Thyroid gland (tissue), 4 donors: Measurements from ENCODE around the gene PHLDB1. TPM values are rescaled to one million over a fixed set of nuclear protein-coding genes. Genes with fewer than 3 reads are reported as not detected.

Experiments
- DNase-seq, 2 donors: peaks; one replicate each; pipeline ENCODE4 v3.0.0-alpha.2; 2019
- H3K27ac ChIP-seq, 3 donors: fragments of 200-600 bp; sonication (generic); 1 replicate in 2 of 3; 2 replicates in 1 of 3; pipeline ENCODE4 v1.5.1; 2016 to 2019; ENCODE audit warnings: mild to moderate bottlenecking in 1 of 3, moderate library complexity in 1 of 3
- H3K27me3 ChIP-seq: fragments of 200-600 bp; sonication (generic); one replicate; pipeline ENCODE4 v1.5.1; 2019
- H3K36me3 ChIP-seq, 2 donors: fragments of 200-600 bp; sonication (generic); one replicate each; pipeline ENCODE4 v1.5.1; 2016 to 2019
- H3K4me1 ChIP-seq, 2 donors: fragments of 200-600 bp; sonication (generic); one replicate each; pipeline ENCODE4 v1.5.1; 2017 to 2019
- H3K4me3 ChIP-seq, 3 donors: fragments of 200-600 bp; sonication (generic); replicated peaks in 1 of 3; 1 replicate in 2 of 3; 2 replicates in 1 of 3; pipeline ENCODE4 v1.5.1; 2016; ENCODE audit warnings: mild to moderate bottlenecking in 1 of 3
- H3K9me3 ChIP-seq: fragments of 200-600 bp; sonication (generic); one replicate; pipeline ENCODE4 v1.5.1; 2017
- CTCF ChIP-seq, 6 experiments: fragments of 200-600 bp in 3 of 6; fragments of 450-650 bp in 3 of 6; sonication (generic) in 3 of 6; IDR thresholded peaks; one replicate each; pipeline ENCODE4 v1.5.1; 2016 to 2019; ENCODE audit warnings: antibody characterized with exemption in 6 of 6, mild to moderate bottlenecking in 2 of 6, inconsistent platforms in 1 of 6, moderate library complexity in 1 of 6
- POLR2A ChIP-seq, 2 donors: fragments of 450-650 bp; IDR thresholded peaks; one replicate each; pipeline ENCODE4 v1.6.1; 2017; ENCODE audit warnings: antibody characterized with exemption in 2 of 2, mild to moderate bottlenecking in 2 of 2, moderate library complexity in 1 of 2
- WGBS, 2 donors: methylation state at CpG; one replicate each; pipeline ENCODE4 v1.1.5; 2017; 5-methylcytosine and 5-hydroxymethylcytosine counted together
- intact Hi-C: fragments of 100-400 bp; cut with DNase I; formaldehyde crosslinking; loops from one replicate; pipeline ENCODE4 v1.15.1; 2023
- total RNA-seq, 4 donors: library from RNA; depleted of rRNA; stranded (reverse); fragments of >200 nt; gene quantifications; one replicate each; pipeline ENCODE4 v1.2.3, GENCODE V29; 2016

Gene PHLDB1
- total RNA-seq, 4 donors from 2014 or later, result 73.2 to 158 (median 120) TPM

GRCh38 chr11:118606157-118606843, 1.1 kb upstream of the PHLDB1 start:
- intact Hi-C loops, result loop anchor here (5.0 kb wide), 1 partner anchor 51 kb away; no protein-coding TSS in a partner anchor
- peaks cover 13 to 37% of the 10 kb centered on the region in 2 donors for H3K4me1 ChIP-seq
- no peak for TF ChIP-seq CTCF (IDR thresholded peaks at IDR 0.05)

GRCh38 chr11:118606844-118607228, 579 bp upstream of the PHLDB1 start:
- TF ChIP-seq CTCF (IDR thresholded peaks at IDR 0.05), result no peak
- 73 to 78% methylated on average over 7 of the region's 7 CpGs for WGBS, 2 donors
- peak overlapping the region in 2 of 3 donors; percentile 56 to 63 for H3K27ac ChIP-seq
- H3K9me3 ChIP-seq, result no peaks in the 10 kb centered on the region
- no peak overlapping the region for H3K4me3 ChIP-seq
- DNase-seq, result no peak
- H3K36me3 ChIP-seq, result peaks cover 8 to 12% of the 10 kb centered on the region in 2 donors
- H3K27me3 ChIP-seq, result no peaks in the 10 kb centered on the region
- peaks cover 14 to 42% of the 10 kb centered on the region in 2 donors for H3K4me1 ChIP-seq
- intact Hi-C loops, result loop anchor here (5.0 kb wide), 1 partner anchor 50 kb away; no protein-coding TSS in a partner anchor

More at GRCh38 chr11:118606157-118606843, 1.1 kb upstream of the PHLDB1 start:
- H3K27me3 ChIP-seq, result no peaks in the 10 kb centered on the region
- peak overlapping the region in 2 of 3 donors; percentile 56 to 63 for H3K27ac ChIP-seq
- no peak for DNase-seq
- no peak overlapping the region for H3K4me3 ChIP-seq
- peaks cover 13 to 17% of the 10 kb centered on the region in 2 donors for H3K36me3 ChIP-seq
- 65 to 72% methylated on average over 5 to 7 of the region's 7 CpGs for WGBS, 2 donors
- H3K9me3 ChIP-seq, result no peaks in the 10 kb centered on the region

- TF ChIP-seq CTCF (IDR thresholded peaks at IDR 0.05) (no peak), POLR2A (IDR thresholded peaks at IDR 0.05) (peak in 1 of 2 donors; percentile 11)
- H3K36me3 ChIP-seq, result no peaks in the 10 kb centered on the region
- no peaks in the 10 kb centered on the region for H3K27me3 ChIP-seq
- H3K4me3 ChIP-seq, result peak overlapping the region; percentile 40 to 75 (median 63)
- peak overlapping the region; percentile 66 to 94 (median 87) for H3K27ac ChIP-seq
- H3K4me1 ChIP-seq, result peaks cover 14 to 58% of the 10 kb centered on the region in 2 donors
- H3K9me3 ChIP-seq, result no peaks in the 10 kb centered on the region
- WGBS, 2 donors, result 25 to 38% methylated on average over 42 to 53 of the region's 69 CpGs
- peak; percentile 51 to 59 for DNase-seq
- intact Hi-C loops, result loop anchor here (5.0 kb wide), 1 partner anchor 49 kb away; no protein-coding TSS in a partner anchor
Measured at GRCh38 chr11:118608360-118609227, 1.2 kb downstream of the PHLDB1 start.

- H3K4me3 ChIP-seq, result peak overlapping the region in 1 of 3 donors; percentile 42
- no peaks in the 10 kb centered on the region for H3K27me3 ChIP-seq
- peaks cover 18 to 58% of the 10 kb centered on the region in 2 donors for H3K4me1 ChIP-seq
- H3K27ac ChIP-seq, result peak overlapping the region; percentile 61 to 94 (median 87)
- no peaks in the 10 kb centered on the region for H3K9me3 ChIP-seq
- TF ChIP-seq POLR2A (IDR thresholded peaks at IDR 0.05), result no peak
- TF ChIP-seq CTCF (IDR thresholded peaks at IDR 0.05), result no peak
- no peaks in the 10 kb centered on the region for H3K36me3 ChIP-seq
- intact Hi-C loops, result loop anchor here (5.0 kb wide), 1 partner anchor 48 kb away; no protein-coding TSS in a partner anchor
- DNase-seq, result peak in 1 of 2 donors; percentile 7
- WGBS, 2 donors, result 66 to 69% methylated on average over 46 to 57 of the region's 57 CpGs
Measured at GRCh38 chr11:118609380-118610224, 2.2 kb downstream of the PHLDB1 start.
